NCI-H1436 treated with DMSO at 0.1 percent for 48 hours (cell line): ENCODE data around the gene GRM5.
"Not testable (repeated sequence)": the region's sequence is repeated elsewhere in the genome, so short reads cannot be mapped to it uniquely, and the experiment has no call there.

Source experiments
- DNase-seq: peaks from one replicate; lab custom pipeline; 2025; lab: John Stamatoyannopoulos, UW

GRM5 gene

GRCh38 chr11:88975441-88975840, 90.3 kb downstream of the GRM5 start:
- DNase-seq = not testable (repeated sequence)

DNA sequence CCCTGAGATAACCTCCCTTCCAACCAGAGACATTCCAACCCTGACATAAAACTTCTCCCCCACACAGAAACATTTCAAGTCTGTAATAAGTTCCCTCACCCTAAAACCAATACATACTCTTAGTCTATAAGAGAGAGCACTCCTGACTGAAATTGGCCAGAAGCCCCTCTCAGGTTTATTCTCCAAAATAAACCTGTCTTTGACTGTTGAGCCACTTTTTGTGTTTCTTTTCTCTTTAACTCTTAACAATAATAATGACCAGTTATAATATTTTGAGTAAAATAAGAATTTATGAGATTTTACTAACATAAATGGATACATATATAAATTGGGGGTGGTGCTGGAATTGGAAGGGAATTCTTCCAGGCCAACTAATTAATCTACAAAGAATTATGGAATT, 93.6 kb downstream of the GRM5 start:
- DNase-seq = no peak

DNA sequence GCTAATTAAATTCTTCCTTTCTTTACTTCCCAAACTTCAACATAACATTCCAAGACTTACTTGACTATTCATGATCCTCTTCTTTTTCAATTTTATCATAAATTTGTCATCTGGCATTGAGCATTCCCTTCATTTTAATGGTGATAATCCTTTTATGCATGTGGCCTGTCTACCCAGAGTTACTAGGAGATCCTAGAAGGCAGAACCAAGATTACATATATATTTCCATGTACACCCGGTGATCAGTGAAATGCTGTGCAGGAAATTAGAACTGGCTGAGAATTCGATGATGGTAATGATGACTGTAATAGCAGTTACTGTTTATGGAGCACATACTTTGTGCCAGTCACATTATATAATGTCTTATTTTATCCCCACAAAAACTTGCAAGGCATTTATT, 104.2 kb downstream of the GRM5 start:
- not testable (repeated sequence) for DNase-seq

DNA sequence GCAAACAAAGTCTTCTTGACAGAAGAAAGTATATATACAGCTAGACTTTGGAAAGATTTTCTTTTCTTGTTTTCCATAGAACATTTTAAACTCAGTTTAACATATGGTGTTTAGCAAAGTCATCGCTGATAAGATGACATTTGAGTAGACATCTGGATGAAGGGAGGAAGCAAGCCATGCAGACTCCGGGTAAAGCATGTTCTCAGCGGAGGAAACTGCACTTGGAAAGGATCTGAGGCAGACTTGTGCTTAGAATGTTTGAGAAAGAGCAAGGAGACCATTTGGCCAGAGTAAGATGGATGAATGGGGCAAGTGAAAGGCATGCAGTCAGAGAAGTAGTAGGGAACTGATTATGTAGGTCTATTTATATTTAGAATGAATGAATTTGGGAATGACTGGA, 105.9 kb downstream of the GRM5 start:
- not testable (repeated sequence) for DNase-seq

DNA sequence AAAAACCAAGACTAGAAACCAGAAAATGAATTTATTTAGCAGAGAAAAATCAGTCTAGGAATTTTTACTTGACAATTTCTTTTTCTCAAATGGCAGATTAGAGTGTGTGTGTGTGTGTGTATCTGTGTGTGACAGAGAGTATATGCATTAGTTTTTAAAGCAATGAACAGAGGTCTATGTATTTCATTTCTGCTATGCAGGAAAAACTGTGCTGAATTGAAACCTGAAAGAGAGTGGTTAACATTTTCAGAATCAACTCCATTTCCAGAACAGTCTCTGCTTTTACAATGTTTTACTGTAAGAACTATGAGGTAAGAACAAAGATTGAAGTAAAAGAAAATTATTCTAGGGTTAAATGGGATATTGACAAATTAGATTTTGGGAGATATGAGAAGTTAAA, 114.8 kb downstream of the GRM5 start:
- DNase-seq = no peak

DNA sequence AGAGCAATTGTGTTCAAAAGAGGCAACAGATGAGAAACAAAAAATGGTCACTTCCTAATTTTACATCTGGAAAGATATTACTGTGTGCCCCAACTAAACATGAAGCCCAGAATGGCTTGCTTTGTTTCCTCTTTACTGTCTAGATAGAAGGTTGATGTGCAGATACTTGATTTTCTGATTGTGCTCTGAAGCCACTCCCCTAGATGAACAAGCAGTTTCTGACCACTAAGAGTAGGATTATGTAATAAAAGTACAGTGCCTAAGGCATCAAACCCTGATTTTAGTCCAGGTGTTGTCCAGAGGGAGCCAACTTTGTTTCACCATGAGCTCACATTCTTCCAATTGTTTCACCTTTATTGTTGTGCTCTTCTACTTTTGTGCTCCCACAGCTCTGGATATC, 116.9 kb downstream of the GRM5 start:
- DNase-seq = not testable (repeated sequence)

- DNase-seq = not testable (repeated sequence)
Measured at GRCh38 chr11:88947843-88948572, 117.8 kb downstream of the GRM5 start.

- not testable (repeated sequence) for DNase-seq
Measured at GRCh38 chr11:88929665-88930064, 136.1 kb downstream of the GRM5 start.

DNA sequence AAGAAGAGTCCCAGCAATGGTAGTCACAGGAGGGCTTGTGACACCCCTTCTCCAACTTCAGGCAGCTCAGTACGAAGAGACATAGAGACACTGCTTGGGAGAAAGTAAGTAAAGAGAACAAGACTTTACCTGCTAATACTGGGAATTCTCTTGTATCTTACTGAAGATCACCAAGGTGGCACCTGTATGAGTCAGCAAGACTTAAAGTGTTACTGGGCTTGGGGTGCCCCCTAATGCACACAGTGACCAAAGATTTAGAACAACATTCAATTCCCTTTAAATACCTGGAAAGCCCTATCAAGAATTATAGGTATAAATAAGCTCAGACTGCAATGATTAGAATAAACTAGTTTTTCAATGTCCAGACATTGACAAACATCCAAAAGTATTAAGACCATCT, 148.7 kb downstream of the GRM5 start:
- not testable (repeated sequence) for DNase-seq

GRCh38 chr11:88909500-88909899, 156.3 kb downstream of the GRM5 start:
- no peak for DNase-seq

DNA sequence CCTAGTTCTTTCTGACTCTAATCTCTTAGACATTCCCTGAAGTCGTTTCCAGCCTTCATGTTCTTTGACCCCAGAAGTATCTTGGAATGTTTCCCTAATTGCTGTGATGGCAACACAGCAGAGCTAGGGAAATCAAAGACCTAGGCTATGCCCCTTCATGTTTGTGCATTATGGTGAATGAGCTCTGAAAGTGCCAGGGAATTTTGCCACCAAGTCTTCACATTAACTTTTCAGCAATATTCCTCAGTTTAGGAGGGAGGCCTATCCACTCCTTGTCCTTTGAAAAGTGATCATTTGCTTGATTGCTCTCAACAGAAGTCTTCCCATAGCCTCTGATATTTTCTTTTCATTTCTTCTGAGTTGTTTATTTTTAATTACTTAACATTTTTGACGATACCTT, 164.3 kb downstream of the GRM5 start:
- not testable (repeated sequence) for DNase-seq

DNA sequence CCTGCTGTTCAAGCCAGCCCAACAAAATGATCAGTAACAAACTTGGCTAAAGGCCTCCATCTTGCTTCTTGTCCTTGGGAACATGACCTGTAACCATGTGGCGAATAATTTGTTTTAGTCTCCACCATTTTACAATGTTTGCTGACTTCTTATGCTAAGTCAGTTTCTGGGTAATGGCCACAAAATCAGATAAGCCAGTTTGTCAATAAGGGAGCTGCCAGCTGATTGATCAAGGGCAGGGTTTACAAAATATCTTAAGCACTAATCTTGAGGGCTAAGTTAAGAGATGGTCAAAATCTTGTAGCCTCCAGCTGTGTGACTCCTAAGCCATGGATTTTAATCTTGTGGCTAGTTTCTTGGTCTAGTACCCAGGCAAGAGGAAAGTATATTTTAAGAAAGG, 176.9 kb downstream of the GRM5 start:
- DNase-seq = not testable (repeated sequence)

DNA sequence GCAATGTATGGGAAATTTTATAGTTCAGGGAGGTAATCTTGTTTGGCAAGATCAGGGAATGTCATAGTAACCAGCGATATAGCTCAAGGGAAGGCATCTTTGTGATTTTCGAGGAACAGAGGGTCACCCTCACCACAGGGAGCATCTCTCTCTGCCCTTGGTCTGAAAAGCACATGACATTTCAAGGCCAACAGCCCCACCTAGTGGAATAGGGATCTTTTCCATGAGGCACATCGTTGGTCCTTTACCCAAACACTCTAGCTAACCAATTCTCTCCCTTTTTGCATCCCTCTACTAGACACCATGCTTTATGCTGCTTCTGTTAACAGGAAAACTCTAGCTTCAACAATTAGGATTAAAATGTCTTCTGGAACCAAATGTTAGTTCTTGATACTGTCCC, 179.0 kb downstream of the GRM5 start:
- DNase-seq = no peak

DNA sequence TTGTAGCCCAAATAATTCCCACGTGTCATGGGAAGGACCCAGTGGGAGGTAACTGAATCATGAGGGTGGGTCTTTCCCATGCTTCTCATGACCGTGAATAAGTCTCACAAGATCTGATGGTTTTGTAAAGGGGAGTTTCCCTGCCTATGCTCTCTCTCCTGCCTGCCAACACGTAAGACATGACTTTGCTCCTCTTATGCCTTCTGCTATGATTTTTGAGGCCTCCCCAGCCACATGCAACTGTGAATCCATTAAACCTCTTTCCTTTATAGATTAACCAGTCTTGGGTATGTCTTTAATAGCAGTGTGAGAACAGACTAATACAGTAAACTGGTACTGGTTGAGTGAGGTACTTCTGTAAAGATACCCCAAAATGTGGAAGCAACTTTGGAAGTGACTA, 183.0 kb downstream of the GRM5 start:
- DNase-seq = not testable (repeated sequence)

- no peak for DNase-seq
Measured at GRCh38 chr11:88861618-88862017, 204.2 kb downstream of the GRM5 start.

- DNase-seq = not testable (repeated sequence)
Measured at GRCh38 chr11:88860431-88860830, 205.4 kb downstream of the GRM5 start.

DNA sequence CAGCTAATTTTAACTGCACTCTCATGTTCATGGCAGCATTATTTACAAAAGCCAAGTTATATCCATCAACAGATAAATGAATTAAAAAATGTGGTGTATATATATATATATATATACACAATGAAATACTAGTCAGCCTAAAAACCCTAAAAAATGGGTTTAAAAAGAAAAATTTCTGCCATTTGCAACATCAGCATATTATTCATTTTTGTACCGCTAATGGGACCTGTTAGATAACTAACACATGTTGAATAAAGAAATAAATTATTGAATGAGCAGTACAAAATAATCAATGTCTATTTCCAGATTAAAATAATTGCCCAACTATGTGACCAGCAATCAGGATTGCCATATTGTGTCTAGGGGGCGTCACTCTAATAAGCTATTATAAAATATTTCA, 211.8 kb downstream of the GRM5 start:
- not testable (repeated sequence) for DNase-seq

GRCh38 chr11:88851547-88851946, 214.2 kb downstream of the GRM5 start:
- not testable (repeated sequence) for DNase-seq

GRCh38 chr11:88849773-88850172, 216.0 kb downstream of the GRM5 start:
- DNase-seq = not testable (repeated sequence)

- no peak for DNase-seq
Measured at GRCh38 chr11:88849368-88849767, 216.4 kb downstream of the GRM5 start.

GRCh38 chr11:88846266-88846665, 219.5 kb downstream of the GRM5 start:
- not testable (repeated sequence) for DNase-seq

- not testable (repeated sequence) for DNase-seq
Measured at GRCh38 chr11:88844941-88845340, 220.8 kb downstream of the GRM5 start.

GRCh38 chr11:88843766-88844426, 221.9 kb downstream of the GRM5 start:
- DNase-seq = not testable (repeated sequence)

DNA sequence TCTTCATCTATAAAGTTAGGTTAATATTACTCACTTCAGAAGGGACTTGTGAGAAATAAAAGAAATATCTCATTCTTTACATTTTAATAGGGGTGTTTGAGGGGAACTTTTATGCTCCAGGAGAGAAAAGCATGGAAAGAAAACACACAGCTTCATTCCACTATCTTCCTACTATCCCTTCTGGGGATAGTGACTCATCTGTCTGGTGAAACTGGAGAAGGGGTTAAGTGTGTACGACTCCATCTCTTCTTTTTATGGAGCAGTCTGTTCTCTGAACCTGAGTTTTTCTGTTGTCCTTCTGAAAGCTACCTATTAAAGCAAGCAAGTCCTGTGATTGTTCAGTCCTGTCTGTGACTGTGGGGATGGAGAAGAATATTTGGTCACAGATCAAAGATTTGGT, 227.6 kb downstream of the GRM5 start:
- DNase-seq = not testable (repeated sequence)
